Measurements from ENCODE around the gene PMM2.

PMM2 gene

DNA sequence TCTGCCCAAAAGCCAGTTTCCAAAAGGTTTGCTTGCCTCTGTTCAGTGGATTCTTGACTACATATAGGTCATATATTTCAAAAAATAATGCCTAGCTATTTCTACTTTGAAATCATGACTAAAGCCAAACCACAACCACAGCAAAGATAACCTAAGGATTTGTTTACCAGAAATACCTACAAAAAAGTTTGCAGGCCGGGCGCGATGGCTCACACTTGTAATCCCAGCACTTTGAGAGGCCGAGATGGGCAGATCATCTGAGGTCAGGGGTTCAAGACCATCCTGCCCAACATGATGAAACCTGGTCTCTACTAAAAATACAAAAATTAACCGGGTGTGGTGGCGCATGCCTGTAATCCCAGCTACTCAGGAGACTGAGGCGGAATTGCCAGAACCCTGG is 56.0 kb downstream of the PMM2 start:
- TF ChIP-seq TEAD4 (IDR thresholded peaks at IDR 0.05) (no peak), TCF12 (IDR thresholded peaks at IDR 0.05; ENCODE audit: low read depth) (no peak), CEBPB (IDR thresholded peaks at IDR 0.05) (no peak), ZBTB7A (IDR thresholded peaks at IDR 0.05; ENCODE audit: low read depth) (no peak), TAF1 (IDR thresholded peaks at IDR 0.05; ENCODE audit: low read depth) (no peak), EP300 (IDR thresholded peaks at IDR 0.05; ENCODE audit: borderline replicate concordance) (no peak)

DNA sequence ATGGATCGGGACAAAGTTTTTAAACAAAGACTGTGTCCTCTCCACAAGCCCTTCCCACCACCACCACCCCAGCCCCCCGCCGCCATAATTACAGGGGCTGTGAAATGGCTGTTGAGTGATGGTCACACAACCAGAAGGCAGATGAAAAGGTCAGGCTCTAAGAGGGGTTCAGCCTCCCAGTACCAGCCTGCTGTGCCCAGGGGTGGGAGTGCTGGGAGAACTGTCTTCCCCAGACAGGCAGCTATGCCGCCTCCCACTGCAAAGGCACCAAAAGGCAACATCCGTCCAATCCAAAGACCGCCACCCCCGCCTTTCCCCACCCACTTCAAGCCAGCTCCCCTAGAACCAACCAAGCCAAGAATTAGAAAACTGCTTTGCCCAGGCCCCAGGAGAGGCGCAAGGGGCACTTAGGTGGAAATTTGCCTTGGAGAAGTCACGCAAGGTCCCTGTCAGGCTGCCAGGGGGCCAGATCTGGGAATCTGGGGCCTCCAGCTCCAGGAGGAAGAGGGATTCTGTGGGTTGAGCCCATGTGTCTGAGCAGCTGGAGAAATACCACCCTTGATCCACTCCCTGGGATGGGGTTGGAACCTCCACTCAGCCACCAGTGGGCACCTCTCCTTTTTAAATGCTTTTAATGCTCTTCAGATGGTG is 56.8 kb downstream of the PMM2 start:
- TF ChIP-seq, protein P1, sequence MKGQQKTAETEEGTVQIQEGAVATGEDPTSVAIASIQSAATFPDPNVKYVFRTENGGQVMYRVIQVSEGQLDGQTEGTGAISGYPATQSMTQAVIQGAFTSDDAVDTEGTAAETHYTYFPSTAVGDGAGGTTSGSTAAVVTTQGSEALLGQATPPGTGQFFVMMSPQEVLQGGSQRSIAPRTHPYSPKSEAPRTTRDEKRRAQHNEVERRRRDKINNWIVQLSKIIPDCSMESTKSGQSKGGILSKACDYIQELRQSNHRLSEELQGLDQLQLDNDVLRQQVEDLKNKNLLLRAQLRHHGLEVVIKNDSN (IDR thresholded peaks at IDR 0.05) = no peak
- TF ChIP-seq RAD21 (IDR thresholded peaks at IDR 0.05; ENCODE audit: low read depth) = no peak
- TF ChIP-seq, protein P2, sequence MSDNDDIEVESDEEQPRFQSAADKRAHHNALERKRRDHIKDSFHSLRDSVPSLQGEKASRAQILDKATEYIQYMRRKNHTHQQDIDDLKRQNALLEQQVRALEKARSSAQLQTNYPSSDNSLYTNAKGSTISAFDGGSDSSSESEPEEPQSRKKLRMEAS (IDR thresholded peaks at IDR 0.05) = no peak
- no peak for TF ChIP-seq CEBPB (IDR thresholded peaks at IDR 0.05)

DNA sequence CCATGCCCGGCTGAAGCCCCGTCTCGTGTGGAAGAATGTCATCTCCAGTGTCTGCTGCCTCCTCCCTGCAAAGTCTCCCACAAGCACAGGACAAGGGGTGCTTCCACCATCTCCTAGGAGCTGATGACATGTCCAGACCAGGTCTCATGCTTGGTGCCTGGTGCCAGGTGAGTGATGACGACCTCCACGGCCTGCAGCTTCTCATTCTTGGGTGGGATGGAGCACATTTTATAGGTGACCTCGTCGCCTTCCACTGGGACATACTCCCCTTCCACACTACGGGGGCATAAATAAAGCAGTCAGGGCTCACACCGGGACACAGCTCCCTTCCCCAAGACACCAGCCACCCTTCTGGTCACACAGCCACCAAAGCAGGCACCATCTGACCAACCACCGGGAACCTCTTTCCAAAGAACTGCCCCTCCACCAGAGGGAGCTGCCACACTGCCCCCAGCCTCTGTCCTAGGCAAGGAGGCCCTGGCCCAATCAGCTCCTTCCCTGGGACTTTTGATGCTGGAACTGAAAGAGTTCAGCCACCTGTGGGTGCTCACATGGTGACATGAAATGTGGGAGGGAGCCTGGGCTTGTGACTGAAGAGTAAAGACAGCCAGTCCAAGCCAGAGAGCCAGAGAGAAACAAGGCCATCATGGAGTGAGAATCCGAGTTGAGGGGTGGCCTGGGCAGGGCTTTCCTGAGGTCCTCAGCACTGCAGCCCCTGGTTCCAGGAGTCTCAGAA is 57.6 kb downstream of the PMM2 start:
- no peak for TF ChIP-seq TAF1 (IDR thresholded peaks at IDR 0.05; ENCODE audit: low read depth)
- no peak for TF ChIP-seq TEAD4 (IDR thresholded peaks at IDR 0.05)
- TF ChIP-seq NFIC (IDR thresholded peaks at IDR 0.05) = no peak
- TF ChIP-seq YY1 (IDR thresholded peaks at IDR 0.05; ENCODE audit: low read depth) = no peak
- TF ChIP-seq FOXM1 (IDR thresholded peaks at IDR 0.05; ENCODE audit: borderline replicate concordance, low read depth) = no peak
- TF ChIP-seq, protein P2 (IDR thresholded peaks at IDR 0.05) = no peak
- TF ChIP-seq TCF12 (IDR thresholded peaks at IDR 0.05; ENCODE audit: low read depth) = no peak
- no peak for TF ChIP-seq CEBPB (IDR thresholded peaks at IDR 0.05)

DNA sequence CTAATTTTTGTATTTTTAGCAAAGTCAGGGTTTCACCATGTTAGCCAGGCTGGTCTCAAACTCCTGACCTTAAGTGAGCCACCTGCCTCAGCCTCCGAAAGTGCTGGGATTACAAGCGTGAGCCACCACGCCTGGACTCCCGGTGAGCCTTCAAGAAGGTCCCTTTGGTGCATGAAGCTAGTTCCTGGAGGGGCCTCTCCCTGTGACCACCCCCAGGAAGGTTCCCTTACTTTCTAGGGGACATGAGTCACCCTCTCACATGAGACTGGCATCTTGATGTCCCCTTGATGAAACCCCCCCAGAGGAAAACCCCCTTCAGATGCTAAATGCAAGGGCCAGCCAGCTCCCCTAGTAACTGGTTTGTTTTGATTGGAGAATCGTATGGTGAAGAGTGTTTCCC is 58.3 kb downstream of the PMM2 start:
- no peak for TF ChIP-seq TCF12 (IDR thresholded peaks at IDR 0.05; ENCODE audit: low read depth)
- TF ChIP-seq FOXM1 (IDR thresholded peaks at IDR 0.05; ENCODE audit: borderline replicate concordance, low read depth) = no peak

DNA sequence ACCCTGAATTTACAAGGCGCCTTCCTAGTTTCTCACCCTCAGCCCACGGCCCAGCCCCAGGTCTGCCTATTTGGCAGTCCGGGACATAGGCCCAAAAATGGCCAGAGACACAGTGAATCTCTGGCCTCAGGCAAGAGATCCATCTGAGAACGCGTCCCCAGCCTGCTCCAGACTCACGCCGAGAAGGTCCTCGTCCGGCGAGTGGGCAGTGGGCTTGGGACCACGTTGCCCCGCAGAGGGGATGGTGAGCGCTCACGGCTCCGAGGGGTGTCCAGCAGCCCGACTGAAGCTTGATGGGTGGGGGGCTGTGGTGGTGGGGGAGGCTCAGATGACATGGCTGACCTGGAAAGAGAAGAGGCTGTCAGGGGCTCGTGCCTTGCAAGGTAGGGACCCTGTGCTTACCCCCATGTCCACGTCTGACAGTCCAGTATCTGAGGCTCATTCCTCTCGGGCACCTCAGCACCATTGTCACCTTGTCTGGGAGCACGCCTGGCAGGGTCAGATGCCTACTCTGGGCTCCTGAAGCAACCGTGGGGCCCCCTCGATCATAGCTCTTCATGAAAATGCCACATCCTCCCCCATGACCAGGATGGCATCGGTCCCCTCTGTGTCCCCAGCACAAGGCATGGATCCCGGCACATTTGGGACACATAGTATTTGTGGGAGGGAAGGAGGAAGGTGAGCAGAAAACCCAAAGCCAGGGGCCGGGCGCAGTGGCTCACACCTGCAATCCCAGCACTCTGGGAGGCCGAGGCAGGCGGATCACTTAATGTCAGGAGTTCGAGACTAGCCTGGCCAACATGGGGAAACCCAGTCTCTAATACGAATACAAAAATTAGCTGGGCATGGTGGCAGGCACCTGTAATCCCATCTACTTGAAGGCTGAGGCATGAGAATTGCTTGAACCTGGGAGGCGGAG is 61.6 kb downstream of the PMM2 start:
- no peak for TF ChIP-seq CREB1 (IDR thresholded peaks at IDR 0.05; ENCODE audit: low read depth)
- TF ChIP-seq ZBTB7A (IDR thresholded peaks at IDR 0.05; ENCODE audit: low read depth) = no peak
- TF ChIP-seq TCF12 (IDR thresholded peaks at IDR 0.05; ENCODE audit: low read depth) = no peak
- TF ChIP-seq EGR1 (IDR thresholded peaks at IDR 0.05) = no peak
- no peak for TF ChIP-seq EP300 (IDR thresholded peaks at IDR 0.05; ENCODE audit: borderline replicate concordance)
- TF ChIP-seq, protein P1 (IDR thresholded peaks at IDR 0.05) = no peak
- no peak for TF ChIP-seq RAD21 (IDR thresholded peaks at IDR 0.05; ENCODE audit: low read depth)
- TF ChIP-seq, protein P3, sequence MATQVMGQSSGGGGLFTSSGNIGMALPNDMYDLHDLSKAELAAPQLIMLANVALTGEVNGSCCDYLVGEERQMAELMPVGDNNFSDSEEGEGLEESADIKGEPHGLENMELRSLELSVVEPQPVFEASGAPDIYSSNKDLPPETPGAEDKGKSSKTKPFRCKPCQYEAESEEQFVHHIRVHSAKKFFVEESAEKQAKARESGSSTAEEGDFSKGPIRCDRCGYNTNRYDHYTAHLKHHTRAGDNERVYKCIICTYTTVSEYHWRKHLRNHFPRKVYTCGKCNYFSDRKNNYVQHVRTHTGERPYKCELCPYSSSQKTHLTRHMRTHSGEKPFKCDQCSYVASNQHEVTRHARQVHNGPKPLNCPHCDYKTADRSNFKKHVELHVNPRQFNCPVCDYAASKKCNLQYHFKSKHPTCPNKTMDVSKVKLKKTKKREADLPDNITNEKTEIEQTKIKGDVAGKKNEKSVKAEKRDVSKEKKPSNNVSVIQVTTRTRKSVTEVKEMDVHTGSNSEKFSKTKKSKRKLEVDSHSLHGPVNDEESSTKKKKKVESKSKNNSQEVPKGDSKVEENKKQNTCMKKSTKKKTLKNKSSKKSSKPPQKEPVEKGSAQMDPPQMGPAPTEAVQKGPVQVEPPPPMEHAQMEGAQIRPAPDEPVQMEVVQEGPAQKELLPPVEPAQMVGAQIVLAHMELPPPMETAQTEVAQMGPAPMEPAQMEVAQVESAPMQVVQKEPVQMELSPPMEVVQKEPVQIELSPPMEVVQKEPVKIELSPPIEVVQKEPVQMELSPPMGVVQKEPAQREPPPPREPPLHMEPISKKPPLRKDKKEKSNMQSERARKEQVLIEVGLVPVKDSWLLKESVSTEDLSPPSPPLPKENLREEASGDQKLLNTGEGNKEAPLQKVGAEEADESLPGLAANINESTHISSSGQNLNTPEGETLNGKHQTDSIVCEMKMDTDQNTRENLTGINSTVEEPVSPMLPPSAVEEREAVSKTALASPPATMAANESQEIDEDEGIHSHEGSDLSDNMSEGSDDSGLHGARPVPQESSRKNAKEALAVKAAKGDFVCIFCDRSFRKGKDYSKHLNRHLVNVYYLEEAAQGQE (IDR thresholded peaks at IDR 0.05; ENCODE audit: low read depth) = no peak
- no peak for TF ChIP-seq CEBPB (IDR thresholded peaks at IDR 0.05)
- TF ChIP-seq YY1 (IDR thresholded peaks at IDR 0.05; ENCODE audit: low read depth) = no peak
- TF ChIP-seq, protein P2 (IDR thresholded peaks at IDR 0.05) = no peak
- TF ChIP-seq TAF1 (IDR thresholded peaks at IDR 0.05; ENCODE audit: low read depth) = no peak
- no peak for TF ChIP-seq FOXM1 (IDR thresholded peaks at IDR 0.05; ENCODE audit: borderline replicate concordance, low read depth)
- no peak for TF ChIP-seq TEAD4 (IDR thresholded peaks at IDR 0.05)
- no peak for TF ChIP-seq NFIC (IDR thresholded peaks at IDR 0.05)

DNA sequence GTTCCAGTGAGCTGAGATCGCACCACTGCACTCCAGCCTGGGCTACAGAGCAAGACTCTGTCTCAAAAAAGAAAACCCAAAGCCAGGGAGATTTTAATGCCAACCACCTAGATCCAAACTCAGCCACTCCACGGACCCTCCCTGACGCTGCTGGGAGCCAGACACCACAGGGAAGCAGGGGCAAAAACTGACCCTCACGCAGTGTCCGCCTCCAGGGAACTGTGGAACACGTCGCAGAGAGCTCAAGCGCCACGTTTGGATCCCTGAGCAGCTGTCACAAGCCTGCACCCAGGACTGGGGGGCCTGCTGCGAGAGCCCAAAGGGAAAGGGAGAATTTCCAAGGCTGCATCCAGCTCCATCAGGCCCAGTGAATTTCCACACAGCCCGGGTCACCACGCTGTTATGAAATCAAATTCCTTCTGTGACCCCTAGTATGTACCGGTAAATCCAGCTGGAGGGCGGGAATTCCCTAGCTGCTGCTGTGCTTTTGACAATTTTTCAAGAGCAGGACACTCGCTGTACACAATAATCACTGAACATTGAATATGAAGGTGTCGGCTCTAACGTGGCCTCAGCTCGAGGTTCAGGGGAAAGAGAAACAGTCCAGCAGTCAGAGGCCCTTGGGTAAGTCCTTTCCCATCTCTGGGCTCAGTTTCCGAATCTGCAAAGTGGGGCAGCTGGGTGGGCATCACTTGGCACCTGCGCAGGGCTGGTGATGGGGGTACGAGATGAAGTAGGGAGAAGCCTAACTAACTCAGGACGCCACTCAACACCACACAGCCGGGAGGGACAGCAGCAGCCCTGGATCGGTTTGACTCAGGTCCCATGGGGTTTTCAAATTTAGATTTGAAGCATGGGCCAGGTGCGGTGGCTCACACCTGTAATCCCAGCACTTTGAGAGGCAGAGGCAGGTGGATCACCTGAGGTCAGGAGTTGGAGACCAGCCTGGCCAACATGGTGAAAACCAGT is 62.6 kb downstream of the PMM2 start:
- no peak for TF ChIP-seq FOXM1 (IDR thresholded peaks at IDR 0.05; ENCODE audit: borderline replicate concordance, low read depth)
- TF ChIP-seq ZBTB7A (IDR thresholded peaks at IDR 0.05; ENCODE audit: low read depth) = no peak
- no peak for TF ChIP-seq EP300 (IDR thresholded peaks at IDR 0.05; ENCODE audit: borderline replicate concordance)
- no peak for TF ChIP-seq NFIC (IDR thresholded peaks at IDR 0.05)
- no peak for TF ChIP-seq CREB1 (IDR thresholded peaks at IDR 0.05; ENCODE audit: low read depth)
- TF ChIP-seq YY1 (IDR thresholded peaks at IDR 0.05; ENCODE audit: low read depth) = no peak
- TF ChIP-seq RAD21 (IDR thresholded peaks at IDR 0.05; ENCODE audit: low read depth) = no peak
- TF ChIP-seq EGR1 (IDR thresholded peaks at IDR 0.05) = no peak
- no peak for TF ChIP-seq TCF12 (IDR thresholded peaks at IDR 0.05; ENCODE audit: low read depth)

Measured in Ishikawa (cell line).